ENCODE results near the gene ROBO1.
A peak's percentile ranks its signal among the peaks of the same experiment; 100 is the strongest.

GRCh38 chr3:78988324-78988723, 779.5 kb downstream of the ROBO1 start:
- TF ChIP-seq MAX (IDR thresholded peaks at IDR 0.05): no peak
- peak; percentile 48 for TF ChIP-seq CTCF (IDR thresholded peaks at IDR 0.05; ENCODE audit: low read depth, low read length, missing input control)
- no peak for TF ChIP-seq GABPA (IDR thresholded peaks at IDR 0.05 in 1 of 2, conservative IDR thresholded peaks at IDR 0.05 in 1 of 2)
- no peak for TF ChIP-seq TAF1 (conservative IDR thresholded peaks at IDR 0.05)
- no peak for TF ChIP-seq RXRA (IDR thresholded peaks at IDR 0.05)
- TF ChIP-seq REST (IDR thresholded peaks at IDR 0.05): no peak
- TF ChIP-seq RAD21 (IDR thresholded peaks at IDR 0.05): peak; percentile 82 to 85
- no peak for TF ChIP-seq JUND (IDR thresholded peaks at IDR 0.05)
- TF ChIP-seq SP1 (IDR thresholded peaks at IDR 0.05): no peak
- TF ChIP-seq ZBTB33 (IDR thresholded peaks at IDR 0.05): no peak
- TF ChIP-seq YY1 (IDR thresholded peaks at IDR 0.05): no peak
- TF ChIP-seq HNF4G (IDR thresholded peaks at IDR 0.05): no peak
- no peak for TF ChIP-seq EGR1 (IDR thresholded peaks at IDR 0.05; ENCODE audit: low read depth in 2 of 2)
